ENCODE results near the gene UBE2Q1. TPM values are rescaled to one million over a fixed set of nuclear protein-coding genes. Genes with fewer than 3 reads are reported as not detected.

UBE2Q1 gene
- total RNA-seq, 4 donors from 2014 or later: 21.8 to 159 (median 30.6) TPM

GRCh38 chr1:154501423-154502065, 56.9 kb downstream of the UBE2Q1 start:
- TF ChIP-seq POLR2A (IDR thresholded peaks at IDR 0.05) (no peak), CTCF (IDR thresholded peaks at IDR 0.05) (no peak)
- Histone ChIP-seq H3K36me3 (no peaks in the 10 kb centered on the region), H3K27ac (peak overlapping the region; percentile 21 to 67 (median 64)), H3K9me3 (peaks cover 0 to 9% (median 1%) of the 10 kb centered on the region in 4 donors), H3K4me3 (peak overlapping the region; percentile 37 to 54 (median 48)), H3K4me1 (peaks cover 3 to 17% (median 8%) of the 10 kb centered on the region in 4 donors), H3K27me3 (peaks cover 0 to 18% of the 10 kb centered on the region in 2 donors)
- peak in 1 of 3 donors; percentile 59 for DNase-seq

- no peak overlapping the region for H3K27ac ChIP-seq
- TF ChIP-seq POLR2A (IDR thresholded peaks at IDR 0.05) (no peak), CTCF (IDR thresholded peaks at IDR 0.05) (no peak)
- H3K36me3 ChIP-seq: no peaks in the 10 kb centered on the region
- peak overlapping the region in 3 of 4 donors; percentile 37 to 54 (median 49) for H3K4me3 ChIP-seq
- H3K9me3 ChIP-seq: peaks cover 0 to 9% (median 1%) of the 10 kb centered on the region in 4 donors
- peaks cover 0 to 18% of the 10 kb centered on the region in 2 donors for H3K27me3 ChIP-seq
- H3K4me1 ChIP-seq: peaks cover 3 to 17% (median 8%) of the 10 kb centered on the region in 4 donors
- no peak for DNase-seq
These were observed 57.9 kb downstream of the UBE2Q1 start for GRCh38 chr1:154500533-154500932.

- H3K9me3 ChIP-seq: peaks cover 0 to 9% (median 1%) of the 10 kb centered on the region in 4 donors
- H3K27me3 ChIP-seq: peaks cover 0 to 18% of the 10 kb centered on the region in 2 donors
- H3K4me1 ChIP-seq: peaks cover 3 to 17% (median 8%) of the 10 kb centered on the region in 4 donors
- no peaks in the 10 kb centered on the region for H3K36me3 ChIP-seq
- H3K4me3 ChIP-seq: peak overlapping the region in 1 of 4 donors; percentile 27
- no peak overlapping the region for H3K27ac ChIP-seq
- no peak for TF ChIP-seq POLR2A (IDR thresholded peaks at IDR 0.05)
- no peak for DNase-seq
These were observed 59.0 kb downstream of the UBE2Q1 start for GRCh38 chr1:154499446-154499845.

Other genes with a start within 250 kb of the UBE2Q1 start
- under 1 TPM in 1 of 4 donors, not detected in 3; 0.85 TPM for gene AQP10, start 237.6 kb downstream of the UBE2Q1 start, total RNA-seq
- 10 to 100 TPM; 18.6 to 56.9 (median 31.8) TPM for gene ATP8B2, start 233.1 kb downstream of the UBE2Q1 start, total RNA-seq
- 100 to 1,000 TPM in 2 of 4 donors, 10 to 100 TPM in 2; 56.1 to 140 (median 100) TPM for gene IL6R, start 153.3 kb downstream of the UBE2Q1 start, total RNA-seq
- gene TDRD10, start 56.4 kb downstream of the UBE2Q1 start, total RNA-seq: 1 to 10 TPM in 2 of 4 donors, under 1 TPM in 1, not detected in 1; 0.53 to 3.5 (median 1.6) TPM
- gene SHE, start 56.2 kb downstream of the UBE2Q1 start, total RNA-seq: 10 to 100 TPM in 1 of 4 donors, 1 to 10 TPM in 3; 1.6 to 19.8 (median 7.3) TPM
- under 1 TPM in 3 of 4 donors, not detected in 1; 0.27 to 0.53 (median 0.47) TPM for gene CHRNB2, start 9.1 kb upstream of the UBE2Q1 start, total RNA-seq
- 100 to 1,000 TPM; 134 to 205 (median 170) TPM for gene ADAR, start 49.5 kb upstream of the UBE2Q1 start, total RNA-seq